OCI-LY1 (cell line): ENCODE measurements around the gene YWHAH.

Experiments used
- EZH2 ChIP-seq: fragments of 200-600 bp; sonication (generic), shearing (Covaris generic); IDR thresholded peaks from 2 replicates; pipeline ENCODE4 v1.8.0; 2017; ENCODE audit warnings: borderline replicate concordance, mixed run types, mild to moderate bottlenecking, antibody characterized with exemption, low read length, moderate library complexity, mixed read lengths
- TF ChIP-seq, protein P1 (sequence below): fragments of 200-600 bp; sonication (generic), shearing (Covaris generic); IDR thresholded peaks from 2 replicates; pipeline ENCODE4 v1.5.1; 2017; ENCODE audit warnings: mild to moderate bottlenecking, antibody characterized with exemption, low read length, moderate library complexity, mixed read lengths

DNA sequence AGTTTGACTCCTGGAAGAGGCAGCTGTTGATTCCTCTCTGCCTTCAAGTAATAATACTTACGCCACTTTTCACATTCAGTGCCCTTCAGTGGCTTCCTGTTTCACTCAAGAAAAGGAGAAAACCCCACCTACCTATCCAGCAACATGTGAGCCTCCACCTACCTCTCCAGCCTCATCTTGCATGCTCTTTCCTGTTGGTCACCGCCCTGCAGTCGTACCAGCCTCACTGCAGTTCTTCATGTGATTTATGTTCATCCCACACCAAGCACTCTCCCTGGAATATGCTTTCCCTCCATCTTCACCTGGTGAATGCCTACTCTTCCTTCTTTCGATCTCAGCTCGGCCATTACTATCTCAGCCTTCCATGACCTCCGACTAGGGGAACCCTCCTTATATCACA, 21.8 kb upstream of the YWHAH start:
- TF ChIP-seq, protein P1, sequence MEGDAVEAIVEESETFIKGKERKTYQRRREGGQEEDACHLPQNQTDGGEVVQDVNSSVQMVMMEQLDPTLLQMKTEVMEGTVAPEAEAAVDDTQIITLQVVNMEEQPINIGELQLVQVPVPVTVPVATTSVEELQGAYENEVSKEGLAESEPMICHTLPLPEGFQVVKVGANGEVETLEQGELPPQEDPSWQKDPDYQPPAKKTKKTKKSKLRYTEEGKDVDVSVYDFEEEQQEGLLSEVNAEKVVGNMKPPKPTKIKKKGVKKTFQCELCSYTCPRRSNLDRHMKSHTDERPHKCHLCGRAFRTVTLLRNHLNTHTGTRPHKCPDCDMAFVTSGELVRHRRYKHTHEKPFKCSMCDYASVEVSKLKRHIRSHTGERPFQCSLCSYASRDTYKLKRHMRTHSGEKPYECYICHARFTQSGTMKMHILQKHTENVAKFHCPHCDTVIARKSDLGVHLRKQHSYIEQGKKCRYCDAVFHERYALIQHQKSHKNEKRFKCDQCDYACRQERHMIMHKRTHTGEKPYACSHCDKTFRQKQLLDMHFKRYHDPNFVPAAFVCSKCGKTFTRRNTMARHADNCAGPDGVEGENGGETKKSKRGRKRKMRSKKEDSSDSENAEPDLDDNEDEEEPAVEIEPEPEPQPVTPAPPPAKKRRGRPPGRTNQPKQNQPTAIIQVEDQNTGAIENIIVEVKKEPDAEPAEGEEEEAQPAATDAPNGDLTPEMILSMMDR = no peak
- no peak for TF ChIP-seq EZH2
